ENCODE results near the gene TEC.

TEC gene

DNA sequence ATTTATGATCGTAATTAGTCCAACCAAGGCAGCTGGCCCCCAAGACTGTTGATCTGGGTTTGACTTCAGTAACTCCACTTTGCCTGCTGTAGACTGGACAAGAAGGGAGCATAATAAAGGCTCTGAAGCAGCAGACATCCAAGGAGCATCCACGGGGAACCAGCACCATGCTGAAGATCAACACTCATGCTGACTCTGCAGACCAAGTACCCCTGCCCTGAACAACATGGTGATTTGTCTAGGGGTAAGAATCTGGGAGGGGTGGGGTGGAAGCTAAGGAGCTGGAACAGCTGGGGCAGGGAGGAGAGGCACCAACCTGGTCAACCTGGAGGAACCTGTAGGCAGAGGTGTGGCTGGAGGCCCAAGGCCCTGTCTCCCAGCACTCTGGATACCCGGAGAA, 2.1 kb downstream of the TEC start:
- DNase-seq = no peak

DNA sequence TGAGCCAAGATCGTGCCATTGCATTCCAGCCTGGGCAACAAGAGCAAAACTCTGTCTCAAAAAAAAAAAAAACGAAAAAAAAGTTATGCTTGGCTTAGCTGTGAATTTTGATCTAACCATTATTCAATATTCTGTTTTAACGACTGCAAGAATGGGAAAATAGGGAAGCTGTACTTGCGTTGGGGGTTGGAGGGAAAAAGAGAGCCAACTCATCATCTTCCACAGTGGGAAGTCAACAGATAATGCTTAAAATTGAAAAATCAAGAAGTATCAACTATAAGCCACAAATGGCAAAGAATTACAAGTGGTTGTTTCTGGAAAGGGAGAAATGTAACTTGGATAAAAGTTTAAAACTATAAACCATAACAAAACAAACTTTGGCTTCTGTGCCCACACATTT, 2.9 kb downstream of the TEC start:
- DNase-seq = no peak

DNA sequence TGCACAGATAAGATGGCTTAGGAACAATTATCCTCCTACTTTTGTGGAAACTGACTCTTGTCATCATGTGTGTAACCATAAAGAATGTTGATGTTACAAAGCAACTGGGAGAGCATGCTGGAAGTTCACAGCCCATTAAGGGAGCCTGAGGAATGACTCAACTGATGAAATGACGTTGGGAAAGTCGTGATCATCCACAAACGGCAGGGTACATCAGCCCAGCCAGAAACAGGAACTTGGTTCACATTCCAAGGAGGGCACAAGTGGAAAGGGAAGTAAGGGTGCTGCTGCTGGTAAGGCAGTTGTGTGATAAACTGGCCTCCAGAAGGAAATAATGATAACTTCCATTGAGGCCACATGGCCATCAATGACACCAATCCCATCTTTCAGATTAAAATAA, 6.7 kb downstream of the TEC start:
- DNase-seq = no peak

DNA sequence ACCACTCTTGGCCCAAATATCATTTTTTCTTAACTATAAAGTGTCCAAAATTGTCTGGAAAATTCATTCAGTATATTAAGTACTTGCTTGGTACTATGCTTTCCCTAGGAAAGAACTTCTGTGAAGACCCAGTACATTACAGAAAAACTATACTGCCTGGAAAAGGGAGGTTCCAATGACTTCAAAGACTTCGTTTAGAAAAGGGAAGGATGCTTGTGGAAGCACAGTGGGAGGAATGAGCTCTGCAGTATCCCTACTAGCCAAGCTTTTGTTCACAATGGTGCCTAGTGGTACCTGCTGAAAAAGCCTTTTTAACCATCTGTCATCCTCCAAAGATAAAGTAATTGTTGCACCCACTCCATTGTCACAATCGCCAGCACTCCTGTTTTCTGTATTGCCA, 7.2 kb downstream of the TEC start:
- no peak for DNase-seq

DNA sequence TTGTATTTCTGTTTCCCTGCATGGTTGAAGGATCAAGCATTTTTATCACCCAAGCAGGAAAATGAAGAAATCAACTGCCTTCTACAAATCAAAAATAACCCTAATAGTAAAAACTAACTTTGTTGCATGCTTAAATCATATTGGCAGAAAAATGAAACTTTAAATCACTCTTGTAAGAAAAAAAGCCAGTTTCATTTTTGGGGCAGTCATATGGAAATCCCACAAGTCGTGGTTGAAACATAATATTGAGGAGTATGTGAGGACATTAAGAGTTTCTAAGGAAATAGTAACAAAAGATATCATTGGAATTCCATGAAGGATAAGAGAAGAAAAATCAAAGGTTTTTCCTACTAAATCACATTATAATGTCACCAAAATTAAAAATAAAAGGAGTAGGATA, 8.4 kb downstream of the TEC start:
- DNase-seq = no peak

DNA sequence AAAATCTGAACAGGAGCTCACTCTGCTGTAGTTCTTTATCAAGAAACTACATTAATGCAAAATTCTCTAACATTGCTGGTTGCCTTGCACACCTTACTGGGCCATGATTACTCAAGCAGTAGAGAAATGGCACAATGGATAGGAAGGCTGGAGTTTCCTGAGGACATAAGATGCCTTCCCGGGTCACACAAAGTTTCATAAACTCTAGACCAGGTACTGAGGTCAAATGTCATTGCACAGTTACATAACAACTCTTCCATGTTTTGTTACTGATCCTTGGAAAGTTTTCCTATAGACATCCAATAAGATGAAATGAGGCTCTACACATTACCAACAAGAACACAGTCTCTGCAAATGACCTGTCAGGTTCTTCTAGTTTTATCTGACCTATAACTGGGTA, 9.9 kb downstream of the TEC start:
- no peak for DNase-seq

DNA sequence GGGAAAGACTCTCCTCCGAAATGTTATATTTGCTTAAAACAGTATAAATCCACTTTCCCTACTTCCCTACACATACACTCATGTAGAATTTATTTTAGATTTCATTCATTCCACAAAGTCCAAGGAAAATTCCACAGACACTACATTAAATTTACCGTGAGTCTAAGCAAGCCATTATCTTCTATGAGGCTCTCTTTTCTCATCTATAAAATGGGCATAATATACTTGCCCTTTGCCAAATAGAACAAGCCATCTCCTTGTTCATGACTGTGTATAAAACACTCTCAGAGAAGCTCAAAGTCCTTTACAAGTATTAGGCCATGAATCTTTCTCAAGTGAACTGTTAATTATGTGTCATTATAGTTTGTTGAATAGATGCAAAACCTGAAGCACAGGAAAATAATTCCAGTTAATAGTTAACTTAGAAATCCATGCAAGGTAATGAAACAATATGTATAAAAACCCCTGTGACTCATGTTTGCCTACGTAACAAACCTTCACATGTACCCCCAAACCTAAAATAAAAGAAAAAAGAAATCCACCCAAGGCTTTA, 10.7 kb downstream of the TEC start:
- no peak for DNase-seq

DNA sequence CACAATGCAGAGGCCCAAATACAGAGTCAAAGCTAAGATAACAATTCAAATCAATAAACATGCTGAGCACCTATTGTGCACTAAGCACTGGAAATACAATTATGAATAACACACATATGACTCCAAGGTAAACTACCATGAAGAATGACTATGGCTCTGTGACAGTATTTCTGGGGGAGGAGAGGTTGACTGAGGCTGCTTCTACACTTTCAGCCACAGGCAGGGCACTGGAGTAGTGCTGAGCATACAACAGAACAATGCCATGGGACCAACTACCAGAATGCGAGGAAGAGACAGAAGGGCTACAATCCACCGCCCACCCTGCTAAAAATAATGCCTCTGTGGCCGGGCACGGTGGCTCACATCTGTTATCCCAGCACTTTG, 13.7 kb downstream of the TEC start:
- DNase-seq = no peak

DNA sequence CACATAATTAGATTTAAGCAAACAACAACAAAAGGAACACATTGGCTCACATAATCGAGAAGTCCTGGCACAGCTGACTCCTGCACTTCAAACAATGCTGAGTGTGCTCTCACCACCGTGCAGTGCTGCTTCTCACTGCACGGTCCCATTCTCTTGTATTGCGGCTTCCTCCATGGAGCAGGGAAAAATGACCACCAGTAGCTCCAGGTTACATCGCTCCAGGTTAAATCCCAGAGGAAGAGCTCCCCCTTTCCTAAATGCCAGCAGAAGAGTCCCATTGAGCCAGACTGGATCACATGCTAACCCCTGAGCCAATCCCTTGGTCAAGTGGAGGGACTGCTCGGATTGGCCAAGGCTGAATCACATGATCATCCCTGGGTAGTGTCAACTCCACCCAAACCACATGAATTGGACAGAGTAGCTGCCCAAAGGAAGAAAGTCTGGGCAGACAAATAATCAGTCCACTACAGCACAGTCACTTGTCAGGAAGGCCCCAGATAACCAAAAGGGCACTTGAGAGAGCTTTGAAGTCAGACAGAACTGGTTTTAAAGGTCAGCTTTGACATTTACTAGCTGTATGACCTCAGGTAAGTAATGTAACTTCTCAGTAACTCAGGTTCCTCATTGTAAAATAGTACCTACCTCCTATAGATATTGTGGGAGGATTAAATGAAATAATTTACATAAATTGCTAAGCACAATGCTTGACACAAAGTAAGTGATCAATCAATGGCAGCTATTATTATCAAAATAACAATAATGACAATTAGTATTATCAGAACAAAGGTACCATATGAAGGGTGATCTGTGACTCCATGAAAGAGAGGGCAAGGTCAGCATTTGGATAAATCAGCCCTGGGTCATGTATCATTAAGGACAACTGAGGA, 14.3 kb downstream of the TEC start:
- DNase-seq = no peak

DNA sequence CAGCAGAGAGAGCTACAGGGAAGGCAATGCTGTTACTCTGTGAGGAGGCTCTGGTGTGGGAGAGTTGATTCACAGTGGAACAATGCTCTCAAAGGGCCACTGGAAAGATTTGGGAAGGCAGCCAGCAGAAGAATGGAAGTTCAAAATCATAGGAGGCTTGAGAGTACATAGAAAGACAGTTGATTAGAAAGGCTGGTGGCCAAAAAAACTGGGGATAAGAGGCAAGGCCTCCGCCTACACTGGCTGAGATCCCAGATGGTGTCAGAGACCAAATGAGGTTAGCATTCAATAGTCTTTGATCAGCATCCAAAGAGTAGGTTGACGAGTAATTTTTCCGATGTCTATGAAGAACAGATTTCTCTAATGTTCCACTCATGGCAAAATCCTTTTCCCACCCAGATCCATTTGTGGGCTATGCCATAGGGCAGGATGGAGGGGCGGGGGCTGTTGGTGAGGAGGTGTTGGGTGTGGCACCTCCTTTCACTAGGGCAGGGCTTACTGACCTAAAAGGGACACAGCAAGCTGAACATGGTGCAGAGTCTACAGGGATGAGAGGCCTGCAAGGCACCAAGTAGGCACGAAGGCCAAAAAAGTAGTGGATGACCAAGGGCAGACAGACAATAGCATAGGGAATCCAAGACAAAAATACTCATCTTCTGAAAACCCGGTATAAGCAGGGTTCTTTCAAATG, 15.1 kb downstream of the TEC start:
- DNase-seq = no peak

DNA sequence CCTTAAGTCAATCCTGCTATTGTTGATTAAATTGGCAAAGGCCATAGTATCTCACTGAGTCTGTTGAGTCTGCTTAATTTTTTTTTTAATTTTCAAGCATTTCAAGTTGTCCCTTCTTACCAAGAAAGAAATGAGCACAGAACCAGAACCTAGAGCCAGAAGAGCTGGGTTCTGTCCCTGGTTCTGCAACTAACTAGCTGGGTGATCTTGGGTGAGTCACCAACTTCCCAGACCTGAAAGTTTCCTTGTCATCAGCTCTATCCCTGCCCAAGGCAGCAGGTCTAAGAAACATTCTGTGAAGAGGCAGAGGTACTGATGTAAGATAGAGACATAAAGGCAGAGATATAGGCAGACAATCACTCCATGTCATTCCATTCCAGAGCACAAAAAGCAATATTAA, 17.3 kb downstream of the TEC start:
- DNase-seq = no peak

DNA sequence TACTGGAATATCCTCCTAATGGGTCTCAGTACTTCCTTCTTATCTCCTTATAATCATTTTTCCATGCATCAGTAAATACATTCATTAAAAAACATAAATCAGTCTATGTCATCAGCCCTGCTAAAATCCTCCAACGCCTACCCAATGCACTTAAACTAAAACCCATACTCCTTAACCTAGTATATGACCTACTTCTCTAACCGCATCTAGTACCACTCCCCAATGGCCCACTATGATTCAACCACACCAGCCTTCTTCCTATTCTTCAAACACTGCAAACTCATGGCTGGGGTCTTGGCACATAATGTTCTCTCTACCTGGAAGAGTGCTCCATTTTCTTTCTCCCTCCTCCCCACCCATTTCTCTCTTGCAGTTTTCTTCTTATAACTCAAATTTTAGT, 18.7 kb downstream of the TEC start:
- no peak for DNase-seq

DNA sequence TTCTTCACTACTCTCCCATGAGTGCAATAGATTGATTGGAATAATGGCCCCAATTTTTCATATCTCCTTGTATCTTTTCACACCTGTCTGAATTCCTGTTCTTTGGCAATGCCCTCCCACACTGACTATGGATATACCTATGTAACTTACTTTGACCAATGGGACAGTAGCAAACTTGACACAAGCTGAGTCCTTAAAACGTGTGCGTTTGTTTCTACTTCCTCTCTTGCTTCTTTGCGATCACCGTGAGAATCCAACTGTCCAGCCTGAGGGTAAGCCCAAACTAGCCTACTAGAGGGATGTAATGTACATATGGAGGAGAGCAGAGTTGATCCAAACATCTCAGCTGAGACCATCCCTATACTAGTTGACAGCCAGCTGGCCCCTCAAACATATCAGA, 19.3 kb downstream of the TEC start:
- no peak for DNase-seq

DNA sequence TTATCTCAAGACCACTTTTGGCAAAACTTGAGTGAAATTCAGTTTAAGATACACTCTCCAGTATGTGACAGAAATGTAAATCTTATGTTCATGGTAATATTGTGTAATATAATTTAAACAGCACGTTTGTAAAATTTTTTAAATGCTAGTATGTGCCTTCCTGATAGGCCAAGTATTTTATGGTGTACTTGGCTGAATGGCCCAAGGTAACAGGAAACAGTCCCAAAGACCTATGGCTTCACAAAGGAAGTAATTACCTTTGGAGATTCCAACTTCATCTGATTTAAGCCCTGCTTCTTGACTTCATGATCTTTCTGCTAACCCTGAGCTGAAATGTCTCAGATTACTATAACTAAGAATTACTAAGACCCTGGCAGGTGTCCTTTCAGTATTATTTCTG, 20.3 kb downstream of the TEC start:
- DNase-seq = no peak

DNA sequence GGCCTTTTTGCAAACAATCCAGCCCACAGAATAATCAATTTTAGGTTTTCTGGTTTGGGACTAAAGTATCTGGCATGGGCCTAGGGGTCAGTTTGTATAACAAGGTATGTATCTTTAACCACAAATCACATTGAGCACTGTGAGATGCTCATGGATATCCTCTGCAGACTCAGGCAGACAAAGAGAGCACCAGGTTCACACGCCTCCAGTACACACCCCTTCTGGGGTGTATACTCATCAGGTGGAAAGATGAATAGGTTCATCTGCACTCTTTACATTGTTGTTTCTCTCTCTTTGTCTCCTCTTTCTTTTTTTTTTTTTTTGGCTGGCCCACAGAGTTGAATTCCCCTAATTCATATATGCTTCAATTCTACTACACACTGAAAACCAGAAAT, 21.1 kb downstream of the TEC start:
- DNase-seq = no peak

DNA sequence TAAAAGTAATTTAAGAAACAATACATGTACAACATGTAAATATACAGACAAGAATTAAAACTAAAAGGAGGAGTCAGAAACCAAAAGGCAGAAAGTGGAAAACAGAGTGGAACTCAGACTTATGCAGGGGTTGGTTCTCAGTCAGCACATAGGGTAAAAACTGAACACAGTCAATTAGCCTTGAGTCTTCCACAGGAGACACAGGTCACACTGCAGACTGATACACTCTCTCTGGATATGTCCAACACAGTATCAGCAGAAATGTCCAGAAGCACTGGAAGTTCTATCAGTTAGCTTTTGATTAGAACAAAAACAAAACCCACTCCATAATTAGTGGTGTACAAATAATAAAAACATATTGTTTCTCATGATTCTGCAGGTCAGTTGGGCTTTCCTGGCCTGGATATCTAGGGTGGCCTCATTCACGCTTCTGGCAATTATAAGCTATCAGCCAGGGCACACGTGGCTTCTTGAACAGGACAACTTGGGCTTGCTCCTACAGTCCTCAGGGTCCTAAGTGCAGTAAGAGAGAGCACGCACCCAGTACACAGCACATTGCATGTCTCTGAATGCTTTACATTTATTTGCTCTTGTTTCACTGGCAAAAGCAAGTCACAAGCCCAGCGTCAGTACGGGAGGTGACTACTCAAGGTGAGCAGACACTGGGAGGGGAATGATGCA, 21.6 kb downstream of the TEC start:
- DNase-seq = no peak

DNA sequence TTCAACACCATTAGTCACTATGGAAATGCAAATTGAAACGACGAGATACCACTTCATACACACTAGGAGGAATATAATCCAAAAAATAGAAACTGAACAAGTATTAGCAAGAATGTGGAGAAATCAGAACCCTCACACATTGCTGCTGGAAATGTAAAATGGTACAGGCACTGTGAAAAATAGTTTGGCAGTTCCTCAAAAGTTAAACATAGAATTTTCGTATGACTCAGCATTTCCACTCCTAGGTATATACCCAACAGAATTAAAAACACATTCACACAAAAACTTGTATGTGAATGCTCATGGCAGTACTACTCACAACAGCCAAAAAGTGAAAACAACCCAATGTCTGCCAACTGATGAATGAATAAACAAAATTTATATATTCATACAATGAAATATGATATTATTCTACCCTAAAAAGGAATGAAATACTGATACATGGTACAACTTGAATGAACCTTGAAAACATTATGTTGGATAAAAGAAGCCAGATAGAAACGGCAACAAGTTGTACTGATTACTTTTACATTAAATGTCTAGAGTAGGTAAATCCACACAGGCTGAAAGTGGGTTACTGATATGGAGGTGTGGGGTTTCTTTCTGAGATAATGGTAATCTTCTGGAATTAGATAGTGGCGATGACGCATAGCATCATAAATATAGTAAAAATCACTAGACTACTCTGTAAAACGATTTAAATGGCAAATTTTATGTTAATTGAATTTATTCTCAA, 22.3 kb downstream of the TEC start:
- DNase-seq = no peak

DNA sequence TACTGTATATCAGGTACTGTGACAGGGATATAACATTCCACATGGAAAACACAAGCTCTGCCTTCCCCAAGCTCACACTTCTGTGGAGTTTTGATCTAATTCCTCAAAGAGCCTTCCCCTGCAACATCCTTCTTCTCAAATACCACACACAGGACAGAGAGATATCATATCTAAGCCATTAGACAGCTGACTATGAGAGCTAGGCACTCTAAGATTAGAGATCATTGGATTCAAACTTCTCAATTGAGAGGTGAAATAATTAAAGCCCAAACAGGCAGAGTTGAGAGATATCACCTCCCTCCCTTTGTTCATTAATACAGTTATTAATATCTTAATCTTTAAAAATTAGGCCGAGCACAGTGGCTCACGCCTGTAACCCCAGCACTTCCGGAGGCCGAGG, 25.0 kb downstream of the TEC start:
- no peak for DNase-seq

DNA sequence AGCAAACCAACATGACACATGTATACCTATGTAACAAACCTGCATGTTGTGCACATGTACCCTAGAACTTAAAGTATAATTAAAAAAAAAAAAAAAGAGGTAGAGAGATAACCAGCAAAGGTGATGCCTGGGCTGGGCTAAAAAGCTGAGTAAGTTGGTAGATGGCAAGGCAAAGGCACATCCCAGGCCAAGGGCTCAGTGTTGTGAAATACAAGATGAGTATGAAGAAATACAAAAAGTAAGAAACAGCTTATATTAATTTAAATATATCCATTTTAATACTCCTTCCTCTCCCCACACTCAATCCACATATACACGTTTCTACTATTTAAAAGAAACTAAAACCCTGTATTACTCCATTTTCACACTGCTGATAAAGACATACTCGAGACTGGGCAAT, 25.8 kb downstream of the TEC start:
- DNase-seq = no peak

DNA sequence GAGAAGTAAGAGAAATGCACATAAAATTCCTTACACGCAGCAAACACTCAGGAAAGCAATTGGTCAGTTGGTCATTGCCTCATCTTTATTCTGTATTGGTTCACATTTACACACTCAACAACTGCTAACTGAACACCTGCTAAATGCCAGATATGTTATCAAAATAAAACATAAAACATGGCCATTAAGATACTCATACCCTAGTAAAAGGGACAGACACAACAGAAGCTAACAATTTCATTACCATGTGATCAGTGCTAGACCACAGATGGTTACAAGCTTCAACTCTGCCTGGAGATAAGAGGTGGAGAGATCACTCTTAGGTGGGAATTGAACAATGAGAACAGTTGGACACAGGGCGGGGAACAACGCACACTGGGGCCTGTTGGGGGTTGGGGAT, 26.2 kb downstream of the TEC start:
- no peak for DNase-seq

DNA sequence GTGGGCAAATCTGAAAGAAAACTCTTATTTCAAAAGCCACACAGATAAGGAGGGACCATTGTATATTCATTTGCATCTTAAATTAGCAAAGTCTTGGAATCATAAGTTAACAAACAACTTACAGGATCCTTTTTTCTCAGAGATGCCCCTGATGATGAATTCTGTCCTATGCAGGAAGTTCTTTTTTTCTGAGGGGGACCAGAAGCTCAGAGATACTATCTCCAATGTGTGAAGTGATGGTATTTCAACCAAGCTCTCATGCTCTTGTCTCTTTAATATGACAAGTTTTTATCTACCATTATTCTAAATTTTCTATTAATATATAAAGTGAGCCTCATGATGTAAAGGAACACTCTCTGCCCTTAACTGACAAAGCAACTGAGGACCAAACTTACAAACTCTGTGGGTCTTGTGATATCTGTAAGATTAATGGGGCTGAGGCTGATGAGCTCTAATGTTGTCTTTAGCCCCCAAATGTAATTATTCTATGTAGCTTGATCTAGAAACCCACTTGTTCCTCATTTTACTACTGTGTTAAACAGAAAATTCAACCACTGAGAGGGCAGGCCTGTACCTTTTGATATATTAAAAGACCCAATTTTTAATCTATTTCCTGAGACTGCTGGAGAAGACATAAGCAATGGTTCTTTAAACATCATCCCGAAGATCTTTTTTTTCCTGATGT, 27.0 kb downstream of the TEC start:
- DNase-seq = no peak

DNA sequence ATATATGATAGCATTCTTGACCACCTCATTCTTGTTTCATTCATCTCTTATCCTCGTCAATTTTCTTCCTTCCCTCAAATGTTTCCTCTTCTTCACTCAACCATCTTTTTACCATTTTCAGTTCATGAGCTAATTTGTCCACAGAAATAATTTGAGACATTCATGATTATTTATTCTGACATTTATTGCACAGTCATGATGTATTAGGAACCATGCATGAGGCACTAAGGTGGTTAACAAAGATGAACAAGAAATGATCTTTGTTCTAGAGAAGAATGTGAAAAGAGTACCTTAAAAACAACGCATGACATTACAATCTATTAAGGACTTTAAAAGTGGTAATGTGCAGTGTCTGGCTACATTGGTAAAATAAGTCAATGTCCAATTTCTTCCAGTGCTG, 27.9 kb downstream of the TEC start:
- DNase-seq = no peak
